GM10266 (cell line): ENCODE results near the gene TM9SF4.
A peak's percentile ranks its signal among the peaks of the same experiment; 100 is the strongest.

Source experiments
- DNase-seq: peaks from one replicate; pipeline ENCODE4 v3.0.0; 2012; ENCODE audit errors: extremely low spot score
- TF ChIP-seq, protein P1 (sequence below): IDR thresholded peaks from 2 replicates; pipeline ENCODE4 v1.5.1; 2012; ENCODE audit warnings: mild to moderate bottlenecking, low read depth; ENCODE audit not compliant: control insufficient read depth, insufficient read depth; ENCODE audit errors: missing control alignments

The TM9SF4 gene

GRCh38 chr20:32130352-32130751 lies 20.8 kb downstream of the TM9SF4 start:
- DNase-seq, result no peak
- TF ChIP-seq, protein P1, sequence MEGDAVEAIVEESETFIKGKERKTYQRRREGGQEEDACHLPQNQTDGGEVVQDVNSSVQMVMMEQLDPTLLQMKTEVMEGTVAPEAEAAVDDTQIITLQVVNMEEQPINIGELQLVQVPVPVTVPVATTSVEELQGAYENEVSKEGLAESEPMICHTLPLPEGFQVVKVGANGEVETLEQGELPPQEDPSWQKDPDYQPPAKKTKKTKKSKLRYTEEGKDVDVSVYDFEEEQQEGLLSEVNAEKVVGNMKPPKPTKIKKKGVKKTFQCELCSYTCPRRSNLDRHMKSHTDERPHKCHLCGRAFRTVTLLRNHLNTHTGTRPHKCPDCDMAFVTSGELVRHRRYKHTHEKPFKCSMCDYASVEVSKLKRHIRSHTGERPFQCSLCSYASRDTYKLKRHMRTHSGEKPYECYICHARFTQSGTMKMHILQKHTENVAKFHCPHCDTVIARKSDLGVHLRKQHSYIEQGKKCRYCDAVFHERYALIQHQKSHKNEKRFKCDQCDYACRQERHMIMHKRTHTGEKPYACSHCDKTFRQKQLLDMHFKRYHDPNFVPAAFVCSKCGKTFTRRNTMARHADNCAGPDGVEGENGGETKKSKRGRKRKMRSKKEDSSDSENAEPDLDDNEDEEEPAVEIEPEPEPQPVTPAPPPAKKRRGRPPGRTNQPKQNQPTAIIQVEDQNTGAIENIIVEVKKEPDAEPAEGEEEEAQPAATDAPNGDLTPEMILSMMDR, result no peak

DNA sequence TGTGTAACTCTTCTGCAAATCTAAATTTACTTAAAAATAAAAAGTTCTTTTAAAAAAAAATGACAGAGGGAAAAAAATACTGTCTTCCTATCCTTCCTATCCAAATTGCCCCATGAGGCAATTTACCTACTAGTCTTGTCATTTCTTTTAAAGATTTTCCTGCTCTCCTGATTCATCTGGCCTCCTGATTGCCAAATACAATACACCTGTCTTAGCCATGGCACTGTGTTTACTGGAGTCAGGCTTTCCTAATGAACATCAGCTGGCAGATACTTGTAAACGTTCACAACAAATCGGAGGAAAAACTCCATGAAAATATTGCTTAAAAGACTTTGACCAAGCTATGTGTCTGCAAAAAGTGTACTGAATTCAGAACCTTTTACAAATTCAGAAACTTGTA lies 21.5 kb downstream of the TM9SF4 start:
- DNase-seq, result no peak
- TF ChIP-seq, protein P1, result no peak

DNA sequence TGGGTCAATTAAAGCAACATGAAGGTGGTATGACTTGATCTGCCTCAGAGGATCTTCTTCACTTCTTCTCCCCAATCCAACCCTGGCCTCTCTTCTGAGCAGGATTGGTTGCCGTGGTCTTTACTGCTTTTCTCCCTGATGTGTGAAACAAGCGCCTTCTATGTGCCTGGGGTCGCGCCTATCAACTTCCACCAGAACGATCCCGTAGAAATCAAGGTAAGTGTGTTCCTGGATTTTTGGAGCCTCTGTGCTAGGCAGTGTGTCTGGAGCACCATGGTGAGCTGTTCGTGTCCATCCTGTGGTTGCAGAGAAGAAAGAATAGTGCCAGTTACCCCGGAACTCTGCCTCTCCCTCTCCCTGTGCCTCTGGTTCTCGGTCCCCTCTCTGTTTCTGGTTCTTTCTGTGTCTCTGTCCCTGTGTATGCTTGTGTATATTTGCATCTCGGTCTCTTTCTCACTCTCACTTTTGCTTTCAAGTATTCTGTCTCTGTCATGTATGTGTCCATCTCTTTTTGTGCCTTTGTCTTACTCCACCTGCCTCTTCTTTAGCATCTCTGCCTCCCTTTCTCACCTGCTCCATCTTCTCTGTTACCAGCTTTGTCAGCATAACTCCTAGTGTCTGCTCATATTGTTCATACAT lies 23.5 kb downstream of the TM9SF4 start:
- DNase-seq, result peak; percentile 61
- TF ChIP-seq, protein P1, result no peak

DNA sequence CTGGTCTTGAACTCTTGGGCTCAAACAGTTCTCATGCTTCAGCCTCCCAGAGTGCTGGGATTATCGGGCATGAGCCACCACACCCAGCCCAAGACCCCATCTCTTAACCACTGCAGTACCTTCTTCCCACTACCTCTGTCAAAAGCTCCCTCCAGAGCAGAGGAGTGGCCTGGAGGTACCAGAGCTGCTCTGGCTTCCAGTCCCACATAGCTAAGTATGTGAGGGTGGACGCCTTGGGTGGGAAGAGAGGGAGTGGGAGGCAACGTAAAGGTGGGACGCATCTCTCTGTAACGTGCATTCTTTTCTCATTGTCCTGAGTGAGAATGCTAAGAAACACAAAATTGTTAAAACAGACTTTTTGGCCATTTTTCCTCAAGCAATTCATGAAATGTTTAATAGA lies 24.5 kb downstream of the TM9SF4 start:
- DNase-seq, result no peak
- TF ChIP-seq, protein P1, result no peak

- TF ChIP-seq, protein P1, result no peak
- DNase-seq, result no peak
Measured at GRCh38 chr20:32135983-32136515, 26.5 kb downstream of the TM9SF4 start.

GRCh38 chr20:32138921-32139320 lies 29.4 kb downstream of the TM9SF4 start:
- TF ChIP-seq, protein P1, result no peak
- DNase-seq, result no peak

- TF ChIP-seq, protein P1, result no peak
- DNase-seq, result no peak
Measured at GRCh38 chr20:32139947-32140346, 30.4 kb downstream of the TM9SF4 start.
